NOMO-1 treated with dmso at 0.1 percent for 144 hours (cell line): Measurements from ENCODE around the gene SCNM1.
A peak's percentile ranks its signal among the peaks of the same experiment; 100 is the strongest.
"Not testable (repeated sequence)": the region's sequence is repeated elsewhere in the genome, so short reads cannot be mapped to it uniquely, and the experiment has no call there.

ENCODE experiments used
- DNase-seq: peaks from one replicate; lab custom pipeline; 2025; ENCODE audit not compliant: unreplicated experiment; lab: John Stamatoyannopoulos, UW

Gene SCNM1

GRCh38 chr1:151146412-151147131, 19.4 kb upstream of the SCNM1 start, which contains the start of gene SEMA6C:
TSS of gene SEMA6C (minus strand) at chr1:151146631. CDS start at chr1:151142621, 4,010 bp downstream.
- peak; percentile 91 for DNase-seq

GRCh38 chr1:151147132-151147503, 18.8 kb upstream of the SCNM1 start:
- DNase-seq = no peak

- no peak for DNase-seq
These were observed 18.3 kb upstream of the SCNM1 start for GRCh38 chr1:151147665-151148064.

GRCh38 chr1:151156515-151156819, 9.5 kb upstream of the SCNM1 start, which contains the start of gene TNFAIP8L2:
TSS of gene TNFAIP8L2 (plus strand) at chr1:151156649. CDS start at chr1:151158698, 2,049 bp downstream.
- DNase-seq = peak; percentile 69

- DNase-seq = peak; percentile 67
These were observed 8.8 kb upstream of the SCNM1 start for GRCh38 chr1:151157067-151157531.

GRCh38 chr1:151158326-151158725, 7.6 kb upstream of the SCNM1 start:
- DNase-seq = peak; percentile 23

GRCh38 chr1:151158751-151159251, 7.1 kb upstream of the SCNM1 start:
- peak; percentile 7 for DNase-seq

GRCh38 chr1:151159373-151159772, 6.6 kb upstream of the SCNM1 start:
- no peak for DNase-seq

GRCh38 chr1:151164732-151165280, 1.1 kb upstream of the SCNM1 start:
- no peak for DNase-seq

- no peak for DNase-seq
These were observed 635 bp upstream of the SCNM1 start for GRCh38 chr1:151165281-151165737.

- DNase-seq = peak; percentile 10
These were observed 587 bp downstream of the SCNM1 start for GRCh38 chr1:151166505-151166956.

GRCh38 chr1:151167116-151167515, 1.2 kb downstream of the SCNM1 start:
- no peak for DNase-seq

GRCh38 chr1:151171190-151171589, 5.2 kb downstream of the SCNM1 start:
- DNase-seq = no peak

- no peak for DNase-seq
These were observed 9.2 kb downstream of the SCNM1 start for GRCh38 chr1:151175041-151175741.

- DNase-seq = peak; percentile 4
These were observed 9.9 kb downstream of the SCNM1 start, which contains the start of gene TMOD4 for GRCh38 chr1:151175863-151176262. TSS of gene TMOD4 (minus strand) at chr1:151175981. CDS start at chr1:151174875, 1,106 bp downstream.

GRCh38 chr1:151176514-151177045, 10.6 kb downstream of the SCNM1 start:
- DNase-seq = no peak

GRCh38 chr1:151184211-151184610, 18.3 kb downstream of the SCNM1 start:
- DNase-seq = no peak

GRCh38 chr1:151187205-151187604, 21.3 kb downstream of the SCNM1 start:
- no peak for DNase-seq

GRCh38 chr1:151188667-151189066, 22.7 kb downstream of the SCNM1 start:
- DNase-seq = not testable (repeated sequence)

- peak; percentile 88 for DNase-seq
These were observed 23.9 kb downstream of the SCNM1 start, which contains the start of gene VPS72 for GRCh38 chr1:151189637-151190445. TSS of gene VPS72 (minus strand) at chr1:151190197. CDS start at chr1:151190121, 76 bp downstream.
